Measurements from ENCODE around the gene AUP1.
"Not testable (repeated sequence)": the region's sequence is repeated elsewhere in the genome, so short reads cannot be mapped to it uniquely, and the experiment has no call there.

Gene AUP1

GRCh38 chr2:74529357-74530238 is at the start of gene AUP1, which contains the start of gene HTRA2:
Gene AUP1, minus strand, starts transcription at chr2:74529706. Its CDS starts 77 bp downstream, at chr2:74529629.
Gene HTRA2, plus strand, starts transcription at chr2:74529933. Its CDS starts 74 bp downstream, at chr2:74530007.
- peak; percentile 96 for DNase-seq

GRCh38 chr2:74578408-74578807 is 48.9 kb upstream of the AUP1 start:
- no peak for DNase-seq

- DNase-seq = no peak
These were observed 47.9 kb upstream of the AUP1 start for GRCh38 chr2:74577448-74577847.

GRCh38 chr2:74576863-74577229 is 47.3 kb upstream of the AUP1 start:
- DNase-seq = no peak

GRCh38 chr2:74576211-74576862 is 46.8 kb upstream of the AUP1 start:
- no peak for DNase-seq

GRCh38 chr2:74575320-74575719 is 45.8 kb upstream of the AUP1 start:
- no peak for DNase-seq

GRCh38 chr2:74573747-74574562 is 44.4 kb upstream of the AUP1 start:
- DNase-seq = no peak

- DNase-seq = no peak
These were observed 42.8 kb upstream of the AUP1 start for GRCh38 chr2:74572178-74572925.

GRCh38 chr2:74571058-74571457 is 41.6 kb upstream of the AUP1 start:
- DNase-seq = no peak

- no peak for DNase-seq
These were observed 40.2 kb upstream of the AUP1 start for GRCh38 chr2:74569686-74570085.

- DNase-seq = no peak
These were observed 38.4 kb upstream of the AUP1 start for GRCh38 chr2:74567881-74568280.

- no peak for DNase-seq
These were observed 37.2 kb upstream of the AUP1 start for GRCh38 chr2:74566754-74567085.

- no peak for DNase-seq
These were observed 36.7 kb upstream of the AUP1 start for GRCh38 chr2:74566076-74566753.

GRCh38 chr2:74564222-74564621 is 34.7 kb upstream of the AUP1 start:
- no peak for DNase-seq

GRCh38 chr2:74562126-74562775 is 32.7 kb upstream of the AUP1 start:
- DNase-seq = no peak

GRCh38 chr2:74561022-74561421 is 31.5 kb upstream of the AUP1 start:
- not testable (repeated sequence) for DNase-seq

GRCh38 chr2:74560591-74560990 is 31.1 kb upstream of the AUP1 start:
- DNase-seq = no peak

GRCh38 chr2:74559912-74560311 is 30.4 kb upstream of the AUP1 start:
- no peak for DNase-seq

GRCh38 chr2:74558284-74559230 is 29.1 kb upstream of the AUP1 start:
- no peak for DNase-seq

- DNase-seq = no peak
These were observed 27.4 kb upstream of the AUP1 start for GRCh38 chr2:74556831-74557370.

All from NCI-H510A treated with DMSO at 0.1 percent for 48 hours (cell line).